Measurements from ENCODE around the gene CCDC6.

Gene CCDC6

DNA sequence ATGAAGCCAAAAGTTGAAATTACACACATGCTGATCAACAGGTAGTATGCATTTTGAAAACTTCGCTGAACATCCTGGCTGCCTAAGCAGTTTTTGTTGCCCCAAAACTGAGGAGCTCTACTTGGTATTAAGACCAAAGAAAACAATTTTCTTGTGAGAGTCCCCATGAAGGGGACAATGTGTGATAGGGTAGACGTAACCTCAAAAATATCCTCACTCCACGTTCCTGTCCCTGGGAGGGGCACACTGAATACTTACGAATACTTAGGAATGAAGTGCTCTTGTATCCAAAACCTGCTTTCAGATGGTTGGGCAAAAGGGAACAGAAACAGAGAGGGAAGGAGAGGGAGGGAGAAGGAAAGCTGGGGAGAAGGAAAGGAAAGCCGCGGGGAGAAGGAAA, 24.7 kb downstream of the CCDC6 start:
- POLR2A ChIA-PET = no interaction called here
- DNase-seq (ENCODE audit: extremely low spot score) = no peak
- no peak for TF ChIP-seq FOXA1 (IDR thresholded peaks at IDR 0.05)
- no peak for TF ChIP-seq ELF4 (IDR thresholded peaks at IDR 0.05)
- TF ChIP-seq SP1 (IDR thresholded peaks at IDR 0.05) = no peak
- TF ChIP-seq, protein P1, sequence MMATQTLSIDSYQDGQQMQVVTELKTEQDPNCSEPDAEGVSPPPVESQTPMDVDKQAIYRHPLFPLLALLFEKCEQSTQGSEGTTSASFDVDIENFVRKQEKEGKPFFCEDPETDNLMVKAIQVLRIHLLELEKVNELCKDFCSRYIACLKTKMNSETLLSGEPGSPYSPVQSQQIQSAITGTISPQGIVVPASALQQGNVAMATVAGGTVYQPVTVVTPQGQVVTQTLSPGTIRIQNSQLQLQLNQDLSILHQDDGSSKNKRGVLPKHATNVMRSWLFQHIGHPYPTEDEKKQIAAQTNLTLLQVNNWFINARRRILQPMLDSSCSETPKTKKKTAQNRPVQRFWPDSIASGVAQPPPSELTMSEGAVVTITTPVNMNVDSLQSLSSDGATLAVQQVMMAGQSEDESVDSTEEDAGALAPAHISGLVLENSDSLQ (IDR thresholded peaks at IDR 0.05) = no peak
- no peak for TF ChIP-seq BHLHE40 (IDR thresholded peaks at IDR 0.05; ENCODE audit: borderline replicate concordance)
- no peak for TF ChIP-seq FOXK2 (IDR thresholded peaks at IDR 0.05)
- no peak for TF ChIP-seq TARDBP (IDR thresholded peaks at IDR 0.05)
- TF ChIP-seq FOXM1 (IDR thresholded peaks at IDR 0.05; ENCODE audit: borderline replicate concordance) = no peak
- no peak for TF ChIP-seq CTBP1 (IDR thresholded peaks at IDR 0.05; ENCODE audit: borderline replicate concordance)
- TF ChIP-seq NFRKB (IDR thresholded peaks at IDR 0.05) = no peak
- no peak for TF ChIP-seq ZNF384 (IDR thresholded peaks at IDR 0.05)
- TF ChIP-seq SUZ12 (IDR thresholded peaks at IDR 0.05) = no peak
- no peak for TF ChIP-seq L3MBTL2 (conservative IDR thresholded peaks at IDR 0.05)
- no peak for TF ChIP-seq LEF1 (IDR thresholded peaks at IDR 0.05; ENCODE audit: borderline replicate concordance)
- TF ChIP-seq ARNT (IDR thresholded peaks at IDR 0.05) = no peak
- TF ChIP-seq HDGF (IDR thresholded peaks at IDR 0.05; ENCODE audit: borderline replicate concordance) = no peak
- CTCF ChIA-PET = no interaction called here

DNA sequence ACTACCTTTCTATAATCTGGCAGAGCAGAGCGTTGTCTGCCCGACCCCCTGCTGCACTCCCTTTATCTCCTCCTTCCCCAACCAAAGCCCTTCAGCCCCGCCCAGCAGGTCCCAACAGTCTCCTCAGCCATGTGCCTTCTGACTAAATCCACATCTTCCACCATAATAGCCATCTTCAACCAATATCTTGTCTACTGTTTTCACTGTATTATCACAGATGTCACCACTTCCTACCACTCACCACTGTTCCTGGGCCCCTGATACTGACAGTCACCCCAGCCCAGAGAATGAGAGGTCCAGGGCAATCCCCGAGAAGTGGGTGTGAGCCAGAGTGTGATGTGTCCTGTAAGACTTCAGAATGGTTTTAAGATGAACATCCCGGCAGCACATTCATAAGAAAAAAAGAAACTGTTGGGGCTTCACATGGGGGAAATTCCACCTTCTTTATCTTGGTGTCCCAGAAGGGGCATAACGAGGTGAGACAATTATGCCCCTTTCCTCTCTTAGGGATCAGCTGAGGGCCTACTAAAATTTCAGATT, 25.3 kb downstream of the CCDC6 start:
- DNase-seq (ENCODE audit: extremely low spot score) = no peak
- TF ChIP-seq HDGF (IDR thresholded peaks at IDR 0.05; ENCODE audit: borderline replicate concordance) = no peak
- TF ChIP-seq L3MBTL2 (conservative IDR thresholded peaks at IDR 0.05) = no peak
- no peak for TF ChIP-seq ARNT (IDR thresholded peaks at IDR 0.05)
- TF ChIP-seq, protein P1 (IDR thresholded peaks at IDR 0.05) = no peak
- TF ChIP-seq FOXM1 (IDR thresholded peaks at IDR 0.05; ENCODE audit: borderline replicate concordance) = no peak
- no peak for TF ChIP-seq TARDBP (IDR thresholded peaks at IDR 0.05)
- no peak for TF ChIP-seq CTBP1 (IDR thresholded peaks at IDR 0.05; ENCODE audit: borderline replicate concordance)
- no peak for TF ChIP-seq SP1 (IDR thresholded peaks at IDR 0.05)
- no peak for TF ChIP-seq BHLHE40 (IDR thresholded peaks at IDR 0.05; ENCODE audit: borderline replicate concordance)
- no peak for TF ChIP-seq FOXA1 (IDR thresholded peaks at IDR 0.05)
- no peak for TF ChIP-seq LEF1 (IDR thresholded peaks at IDR 0.05; ENCODE audit: borderline replicate concordance)
- CTCF ChIA-PET = no interaction called here
- POLR2A ChIA-PET = no interaction called here

DNA sequence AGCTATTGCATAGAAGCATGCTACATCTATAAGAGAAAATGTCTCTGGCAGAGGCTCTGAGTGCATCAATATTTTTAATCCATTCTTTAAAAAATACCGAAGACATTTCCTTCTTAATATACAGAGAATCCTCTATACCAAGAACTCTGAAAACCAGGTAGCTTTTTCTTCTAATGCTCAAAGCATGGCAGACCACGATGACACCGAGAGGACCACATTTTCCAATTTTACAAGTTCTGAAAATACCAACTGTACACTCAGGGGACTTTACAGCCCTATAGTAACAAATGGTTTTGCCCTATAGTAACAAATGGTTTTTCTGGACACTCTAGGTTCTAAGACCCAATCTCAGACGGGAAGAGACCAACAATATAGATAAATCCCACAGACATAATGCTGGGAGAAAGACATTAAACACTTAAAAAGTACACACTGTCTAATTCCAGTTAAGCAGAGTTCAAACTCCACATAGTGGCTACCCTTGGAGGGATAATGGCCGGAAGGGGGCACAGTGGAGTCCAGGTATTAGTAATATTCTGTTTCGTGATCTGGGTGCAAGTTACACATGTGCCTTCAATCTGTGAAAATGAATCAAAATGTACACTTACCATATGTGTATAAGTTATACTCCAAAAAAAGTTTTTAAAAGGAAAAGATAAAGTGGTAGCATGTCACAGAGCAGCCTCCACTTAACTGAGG, 26.2 kb downstream of the CCDC6 start:
- TF ChIP-seq FOXA1 (IDR thresholded peaks at IDR 0.05) = no peak
- no peak for TF ChIP-seq ARNT (IDR thresholded peaks at IDR 0.05)
- TF ChIP-seq SP1 (IDR thresholded peaks at IDR 0.05) = no peak
- POLR2A ChIA-PET = no interaction called here
- CTCF ChIA-PET = no interaction called here
- no peak for DNase-seq (ENCODE audit: extremely low spot score)

DNA sequence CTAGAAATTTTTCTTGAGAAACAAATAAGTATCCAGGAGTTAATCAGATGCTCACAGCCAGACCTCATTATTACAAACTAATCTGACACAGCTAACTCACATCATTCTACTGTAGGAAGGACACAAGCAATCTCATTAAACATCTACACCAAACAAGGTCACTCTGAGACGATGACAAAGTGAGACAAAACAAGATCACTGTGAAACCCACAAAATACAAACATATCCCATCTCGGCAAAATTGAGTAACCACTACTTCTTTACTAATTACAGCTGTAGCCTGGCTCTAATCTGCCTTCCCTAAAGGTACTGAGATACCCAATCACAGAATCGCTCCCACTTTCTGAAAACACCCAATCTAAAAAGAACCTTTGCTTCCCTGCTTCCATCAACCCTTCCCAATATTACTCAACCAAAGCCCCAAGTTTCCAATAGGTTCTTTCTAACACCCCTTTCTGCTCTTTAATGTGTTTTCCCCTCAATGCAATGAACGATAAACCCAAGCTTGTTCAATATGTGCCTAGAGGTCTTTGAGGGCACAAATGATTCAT, 26.9 kb downstream of the CCDC6 start:
- ChIA-PET CTCF (no interaction called here), POLR2A (no interaction called here)
- TF ChIP-seq LEF1 (IDR thresholded peaks at IDR 0.05; ENCODE audit: borderline replicate concordance) (no peak), HDGF (IDR thresholded peaks at IDR 0.05; ENCODE audit: borderline replicate concordance) (no peak), CTBP1 (IDR thresholded peaks at IDR 0.05; ENCODE audit: borderline replicate concordance) (no peak), L3MBTL2 (conservative IDR thresholded peaks at IDR 0.05) (no peak), NFRKB (IDR thresholded peaks at IDR 0.05) (no peak), SP1 (IDR thresholded peaks at IDR 0.05) (no peak), BHLHE40 (IDR thresholded peaks at IDR 0.05; ENCODE audit: borderline replicate concordance) (no peak), ARNT (IDR thresholded peaks at IDR 0.05) (no peak), FOXM1 (IDR thresholded peaks at IDR 0.05; ENCODE audit: borderline replicate concordance) (no peak), ZNF384 (IDR thresholded peaks at IDR 0.05) (no peak)
- no peak for DNase-seq (ENCODE audit: extremely low spot score)

DNA sequence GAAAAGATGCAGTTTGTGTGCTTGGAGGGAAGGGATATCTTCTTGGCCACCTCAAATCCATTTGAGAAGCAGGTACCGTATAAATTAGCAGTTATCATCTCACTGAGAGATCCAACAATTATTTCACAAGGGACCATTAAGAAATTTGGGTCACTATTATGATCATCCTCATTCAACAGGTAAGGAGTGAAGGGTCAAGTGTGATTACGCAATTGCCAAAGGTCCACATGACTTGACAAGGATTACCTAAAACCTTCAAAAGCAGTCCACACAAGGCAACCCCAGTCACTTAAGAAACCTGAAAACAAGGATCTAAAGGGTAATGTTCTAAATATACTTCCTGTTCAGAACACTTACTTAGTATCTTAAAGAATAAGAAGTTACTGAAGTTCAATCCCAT, 27.4 kb downstream of the CCDC6 start:
- CTCF ChIA-PET = interaction anchor here (1.0 kb wide), 1 partner anchor 14 kb away, joined by 5 read pairs; no protein-coding TSS in a partner anchor
- POLR2A ChIA-PET = no interaction called here
- TF ChIP-seq FOXM1 (IDR thresholded peaks at IDR 0.05; ENCODE audit: borderline replicate concordance) (no peak), LEF1 (IDR thresholded peaks at IDR 0.05; ENCODE audit: borderline replicate concordance) (no peak), CTBP1 (IDR thresholded peaks at IDR 0.05; ENCODE audit: borderline replicate concordance) (no peak), TARDBP (IDR thresholded peaks at IDR 0.05) (no peak), ZNF384 (IDR thresholded peaks at IDR 0.05) (no peak), NFRKB (IDR thresholded peaks at IDR 0.05) (no peak), SUZ12 (IDR thresholded peaks at IDR 0.05) (no peak), SP1 (IDR thresholded peaks at IDR 0.05) (no peak), BHLHE40 (IDR thresholded peaks at IDR 0.05; ENCODE audit: borderline replicate concordance) (no peak), FOXA1 (IDR thresholded peaks at IDR 0.05) (no peak), ARNT (IDR thresholded peaks at IDR 0.05) (no peak), HDGF (IDR thresholded peaks at IDR 0.05; ENCODE audit: borderline replicate concordance) (no peak)
- DNase-seq (ENCODE audit: extremely low spot score) = no peak

DNA sequence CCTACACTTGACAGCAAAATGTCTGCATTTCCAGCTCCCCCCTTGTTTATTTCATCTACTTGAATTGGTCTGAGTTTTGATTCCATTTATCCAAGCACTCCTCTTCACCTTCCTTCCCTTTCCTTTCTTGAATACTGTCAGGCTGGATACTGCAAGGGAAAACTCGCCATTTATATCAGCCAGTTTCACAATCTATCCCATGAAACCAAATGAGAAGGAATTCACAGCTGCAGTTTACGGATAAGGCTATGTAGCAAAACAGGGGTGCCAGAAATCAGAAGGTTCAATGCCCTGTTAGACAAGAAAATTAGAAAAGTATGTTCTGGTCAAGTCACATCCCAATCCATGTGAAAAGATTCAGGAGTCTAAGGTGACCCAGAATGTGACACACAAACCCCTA, 28.1 kb downstream of the CCDC6 start:
- ChIA-PET POLR2A (no interaction called here), CTCF (interaction anchor here (1.0 kb wide), 1 partner anchor 13 kb away, joined by 5 read pairs; no protein-coding TSS in a partner anchor)
- DNase-seq (ENCODE audit: extremely low spot score) = no peak
- TF ChIP-seq BHLHE40 (IDR thresholded peaks at IDR 0.05; ENCODE audit: borderline replicate concordance) = no peak
- TF ChIP-seq HDGF (IDR thresholded peaks at IDR 0.05; ENCODE audit: borderline replicate concordance) = no peak
- TF ChIP-seq FOXA1 (IDR thresholded peaks at IDR 0.05) = no peak
- TF ChIP-seq LEF1 (IDR thresholded peaks at IDR 0.05; ENCODE audit: borderline replicate concordance) = no peak
- no peak for TF ChIP-seq NFRKB (IDR thresholded peaks at IDR 0.05)
- TF ChIP-seq CTBP1 (IDR thresholded peaks at IDR 0.05; ENCODE audit: borderline replicate concordance) = no peak
- TF ChIP-seq SUZ12 (IDR thresholded peaks at IDR 0.05) = no peak
- TF ChIP-seq L3MBTL2 (conservative IDR thresholded peaks at IDR 0.05) = no peak
- TF ChIP-seq, protein P1 (IDR thresholded peaks at IDR 0.05) = no peak
- no peak for TF ChIP-seq ARNT (IDR thresholded peaks at IDR 0.05)
- TF ChIP-seq ELF4 (IDR thresholded peaks at IDR 0.05) = no peak
- TF ChIP-seq ZNF384 (IDR thresholded peaks at IDR 0.05) = no peak
- no peak for TF ChIP-seq FOXM1 (IDR thresholded peaks at IDR 0.05; ENCODE audit: borderline replicate concordance)
- no peak for TF ChIP-seq SP1 (IDR thresholded peaks at IDR 0.05)

Data from HEK293T (cell line).